ENCODE measurements around the gene FCRL1.

GRCh38 chr1:157773493-157774350 is 46.2 kb downstream of the FCRL1 start:
- TF ChIP-seq POLR2A (IDR thresholded peaks at IDR 0.05) = no peak
- no peak for TF ChIP-seq CTCF (IDR thresholded peaks at IDR 0.05)

Measured in ovary (tissue), 3 donors.